NCI-H187 (cell line): ENCODE data around the gene SNU13.
"Not testable (repeated sequence)": the region's sequence is repeated elsewhere in the genome, so short reads cannot be mapped to it uniquely, and the experiment has no call there.

Source experiments
- DNase-seq, 2 experiments: peaks; one replicate each; lab custom pipeline; 2025; lab: John Stamatoyannopoulos, UW

SNU13 gene

GRCh38 chr22:41641854-41642253 is 46.8 kb downstream of the SNU13 start:
- DNase-seq = no peak

GRCh38 chr22:41638748-41639147 is 49.9 kb downstream of the SNU13 start:
- DNase-seq = no peak

- no peak for DNase-seq
These were observed 50.5 kb downstream of the SNU13 start for GRCh38 chr22:41638124-41638523.

GRCh38 chr22:41637623-41638022 is 51.0 kb downstream of the SNU13 start:
- not testable (repeated sequence) for DNase-seq

GRCh38 chr22:41636467-41636866 is 52.2 kb downstream of the SNU13 start:
- no peak for DNase-seq

GRCh38 chr22:41634610-41635009 is 54.1 kb downstream of the SNU13 start:
- DNase-seq = not testable (repeated sequence)

- not testable (repeated sequence) for DNase-seq
These were observed 57.1 kb downstream of the SNU13 start for GRCh38 chr22:41631615-41632014.

GRCh38 chr22:41631115-41631514 is 57.6 kb downstream of the SNU13 start:
- not testable (repeated sequence) for DNase-seq

GRCh38 chr22:41625577-41625976 is 63.1 kb downstream of the SNU13 start:
- no peak for DNase-seq
